Prostate gland (tissue), 2 donors: ENCODE data around the gene DERL3. TPM values are rescaled to one million over a fixed set of nuclear protein-coding genes. Genes with fewer than 3 reads are reported as not detected.

Experiments used
- DNase-seq: peaks from one replicate; pipeline ENCODE4 v3.0.0-alpha.2; 2019; ENCODE audit warnings: low spot score
- H3K27ac ChIP-seq, 2 donors: fragments of 200-600 bp; sonication (generic); 2 replicates each; pipeline ENCODE4 v1.5.1; 2017 to 2019
- H3K27me3 ChIP-seq: fragments of 200-600 bp; sonication (generic); replicated peaks from 2 replicates; pipeline ENCODE4 v1.5.1; 2019; ENCODE audit not compliant: insufficient read depth
- H3K36me3 ChIP-seq, 2 donors: fragments of 200-600 bp; sonication (generic); 1 replicate in 1 of 2; 2 replicates in 1 of 2; pipeline versions ENCODE4 v1.5.1 to v1.8.1; 2017 to 2019
- H3K4me1 ChIP-seq: fragments of 200-600 bp; sonication (generic); replicated peaks from 2 replicates; pipeline ENCODE4 v1.5.1; 2019
- H3K4me3 ChIP-seq, 2 donors: fragments of 200-600 bp; sonication (generic); 2 replicates each; pipeline ENCODE4 v1.5.1; 2017 to 2019
- H3K9me3 ChIP-seq: fragments of 200-600 bp; sonication (generic); 2 replicates; pipeline ENCODE4 v1.5.1; 2017
- CTCF ChIP-seq, 4 experiments: fragments of 200-600 bp in 2 of 4; fragments of 450-650 bp in 2 of 4; sonication (generic) in 2 of 4; IDR thresholded peaks; 1 replicate in 3 of 4; 2 replicates in 1 of 4; pipeline ENCODE4 v1.5.1; 2016 to 2019; ENCODE audit warnings: antibody characterized with exemption in 4 of 4, mild to moderate bottlenecking in 2 of 4, moderate library complexity in 2 of 4
- POLR2A ChIP-seq: fragments of 450-650 bp; IDR thresholded peaks from one replicate; pipeline ENCODE4 v1.6.1; 2016; ENCODE audit warnings: antibody characterized with exemption, mild to moderate bottlenecking
- POLR2AphosphoS5 ChIP-seq: sonication (generic); formaldehyde crosslinking; IDR thresholded peaks from one replicate; pipeline ENCODE4 v1.6.1; 2017; ENCODE audit warnings: antibody characterized with exemption
- WGBS: methylation state at CpG from one replicate; pipeline ENCODE4 v1.1.5; 2018; 5-methylcytosine and 5-hydroxymethylcytosine counted together
- intact Hi-C: fragments of 100-400 bp; cut with DNase I; formaldehyde crosslinking; loops from one replicate; pipeline ENCODE4 v1.14.2; 2022
- total RNA-seq, 2 donors: library from RNA; depleted of rRNA; stranded (reverse); fragments of >200 nt; gene quantifications; one replicate each; pipeline ENCODE4 v1.1.0, GENCODE V29; 2016

Gene DERL3
- total RNA-seq, 2 donors from 2014 or later, result 6.9 TPM; not detected in 1

GRCh38 chr22:23812378-23812777, 26.4 kb downstream of the DERL3 start:
- no peaks in the 10 kb centered on the region for H3K4me1 ChIP-seq
- intact Hi-C loops, result no loop called here
- no peak overlapping the region for H3K4me3 ChIP-seq
- H3K27ac ChIP-seq, result no peak overlapping the region
- H3K9me3 ChIP-seq, result no peaks in the 10 kb centered on the region
- no peak for TF ChIP-seq POLR2A
- no peak for TF ChIP-seq CTCF (IDR thresholded peaks at IDR 0.05)
- no peak for TF ChIP-seq POLR2AphosphoS5
- no peaks in the 10 kb centered on the region for H3K27me3 ChIP-seq
- DNase-seq, result no peak
- WGBS, result 96% methylated on average over 4 of the region's 4 CpGs
- peaks cover 0 to 3% of the 10 kb centered on the region in 2 donors for H3K36me3 ChIP-seq

- Histone ChIP-seq H3K4me3 (no peak overlapping the region), H3K27ac (no peak overlapping the region), H3K4me1 (no peaks in the 10 kb centered on the region), H3K36me3 (peaks cover 10 to 18% of the 10 kb centered on the region in 2 donors), H3K27me3 (no peaks in the 10 kb centered on the region), H3K9me3 (no peaks in the 10 kb centered on the region)
- TF ChIP-seq POLR2AphosphoS5 (no peak), POLR2A (no peak), CTCF (IDR thresholded peaks at IDR 0.05) (no peak)
- no peak for DNase-seq
- 95% methylated on average over 1 of the region's 1 CpG for whole genome bisulfite sequencing
- intact Hi-C loops, result no loop called here
Observed at GRCh38 chr22:23806837-23807236, 32.0 kb downstream of the DERL3 start.

GRCh38 chr22:23804781-23805291, 34.0 kb downstream of the DERL3 start:
- DNase-seq, result no peak
- H3K27me3 ChIP-seq, result no peaks in the 10 kb centered on the region
- TF ChIP-seq POLR2A (no peak), POLR2AphosphoS5 (no peak), CTCF (IDR thresholded peaks at IDR 0.05) (no peak)
- 80% methylated on average over 12 of the region's 12 CpGs for WGBS
- no peak overlapping the region for H3K4me3 ChIP-seq
- no peaks in the 10 kb centered on the region for H3K9me3 ChIP-seq
- intact Hi-C loops, result no loop called here
- H3K36me3 ChIP-seq, result peaks cover 17 to 27% of the 10 kb centered on the region in 2 donors
- no peak overlapping the region for H3K27ac ChIP-seq
- no peaks in the 10 kb centered on the region for H3K4me1 ChIP-seq

GRCh38 chr22:23803001-23803819, 35.6 kb downstream of the DERL3 start:
- no peaks in the 10 kb centered on the region for H3K9me3 ChIP-seq
- intact Hi-C loops, result no loop called here
- peaks cover 17 to 27% of the 10 kb centered on the region in 2 donors for H3K36me3 ChIP-seq
- H3K27me3 ChIP-seq, result no peaks in the 10 kb centered on the region
- no peak for TF ChIP-seq CTCF (IDR thresholded peaks at IDR 0.05)
- TF ChIP-seq POLR2AphosphoS5, result no peak
- no peak for TF ChIP-seq POLR2A
- no peak overlapping the region for H3K27ac ChIP-seq
- no peak overlapping the region for H3K4me3 ChIP-seq
- H3K4me1 ChIP-seq, result no peaks in the 10 kb centered on the region
- DNase-seq, result no peak
- WGBS, result 91% methylated on average over 18 of the region's 21 CpGs
